Fibroblast of gingiva (primary cell): Measurements from ENCODE around the gene BLOC1S3.

ENCODE experiments used
- DNase-seq: peaks from one replicate; pipeline ENCODE4 v3.0.0-alpha.2; 2011; ENCODE audit warnings: low read depth

BLOC1S3 gene

GRCh38 chr19:45146251-45146650, 32.3 kb upstream of the BLOC1S3 start:
- no peak for DNase-seq

- DNase-seq, result no peak
These were observed 31.8 kb upstream of the BLOC1S3 start for GRCh38 chr19:45146741-45147205.

DNA sequence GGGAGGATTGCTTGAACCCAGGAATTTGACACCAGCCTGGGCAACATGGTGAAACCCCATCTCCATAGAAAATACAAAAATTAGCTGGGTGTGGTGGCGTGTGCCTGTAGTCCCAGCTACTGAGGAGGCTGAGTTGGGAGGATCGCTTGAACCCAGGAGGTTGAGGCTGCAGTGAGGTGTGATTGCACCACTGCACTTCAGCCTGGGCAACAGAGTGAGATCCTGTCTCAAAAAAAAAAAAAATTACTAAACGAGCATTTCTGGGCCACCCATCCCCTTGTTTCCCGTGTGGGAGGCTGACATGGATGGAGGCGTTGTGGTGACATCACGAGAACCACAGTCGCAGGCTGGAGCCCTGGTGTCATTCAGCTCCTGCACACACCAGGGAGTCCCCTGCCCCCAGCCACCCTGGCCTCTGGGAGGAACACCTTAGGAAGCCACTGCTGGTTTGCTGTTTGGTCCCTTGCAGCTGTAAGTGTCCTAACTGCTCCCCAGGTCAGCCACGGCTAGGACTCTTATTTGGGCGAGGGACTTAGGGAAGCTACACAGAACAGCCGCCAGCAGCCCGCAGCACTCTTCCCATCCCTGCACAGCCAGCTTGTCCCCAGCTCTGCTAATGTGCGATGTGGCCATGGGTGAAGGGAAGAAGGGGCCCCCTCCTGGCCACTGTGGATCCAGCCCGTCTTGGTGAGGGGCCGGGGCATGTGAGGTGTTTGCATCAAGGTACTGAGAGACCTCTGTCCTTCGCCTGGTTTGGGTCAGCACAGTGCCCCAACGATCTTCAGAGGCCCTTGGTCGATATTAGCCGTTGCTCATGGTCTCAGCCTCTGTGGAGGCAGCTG, 30.5 kb upstream of the BLOC1S3 start:
- DNase-seq, result no peak

GRCh38 chr19:45149129-45149528, 29.5 kb upstream of the BLOC1S3 start:
- no peak for DNase-seq

DNA sequence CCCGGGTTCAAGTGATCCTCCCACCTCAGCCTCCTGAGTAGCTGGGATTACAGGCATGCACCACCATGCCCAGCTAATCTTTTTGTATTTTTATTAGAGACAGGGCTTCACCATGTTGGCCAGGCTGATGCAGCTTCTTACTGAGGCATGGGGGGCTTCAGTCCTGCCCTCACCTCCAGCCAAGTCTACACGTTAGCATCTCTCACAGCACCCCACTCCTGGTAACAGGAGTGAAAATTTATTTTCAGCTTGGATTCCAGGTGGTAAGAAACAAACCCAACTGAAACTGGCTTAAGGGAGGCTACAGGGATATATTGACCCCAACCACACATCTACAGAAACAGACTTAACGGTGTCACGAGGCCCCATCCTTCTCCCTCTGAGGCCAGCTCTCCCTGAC, 28.4 kb upstream of the BLOC1S3 start:
- DNase-seq, result no peak

- no peak for DNase-seq
These were observed 27.8 kb upstream of the BLOC1S3 start for GRCh38 chr19:45150751-45151281.

DNA sequence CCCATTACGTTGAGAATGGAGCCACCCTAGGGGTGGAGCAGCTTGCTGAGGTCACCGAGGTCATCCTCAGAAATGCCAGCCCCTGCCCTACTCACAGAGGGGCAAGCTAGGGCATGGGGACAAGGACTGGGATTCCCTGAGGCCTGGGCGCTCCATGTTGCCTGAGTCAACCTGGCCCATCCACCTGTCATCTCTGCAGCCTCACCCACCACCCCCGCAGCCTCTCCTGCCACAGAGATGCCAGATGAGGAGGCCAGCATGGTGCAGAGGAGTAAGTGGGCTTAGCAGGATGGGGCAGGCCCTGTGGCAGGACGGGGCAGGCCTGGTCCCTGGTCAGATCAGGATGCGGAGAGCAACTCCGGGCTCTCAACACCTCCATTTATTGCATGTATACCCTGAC, 27.3 kb upstream of the BLOC1S3 start:
- no peak for DNase-seq

GRCh38 chr19:45151821-45152503, 26.6 kb upstream of the BLOC1S3 start:
- DNase-seq, result no peak

- DNase-seq, result peak; percentile 21
These were observed 25.9 kb upstream of the BLOC1S3 start for GRCh38 chr19:45152504-45153338.

DNA sequence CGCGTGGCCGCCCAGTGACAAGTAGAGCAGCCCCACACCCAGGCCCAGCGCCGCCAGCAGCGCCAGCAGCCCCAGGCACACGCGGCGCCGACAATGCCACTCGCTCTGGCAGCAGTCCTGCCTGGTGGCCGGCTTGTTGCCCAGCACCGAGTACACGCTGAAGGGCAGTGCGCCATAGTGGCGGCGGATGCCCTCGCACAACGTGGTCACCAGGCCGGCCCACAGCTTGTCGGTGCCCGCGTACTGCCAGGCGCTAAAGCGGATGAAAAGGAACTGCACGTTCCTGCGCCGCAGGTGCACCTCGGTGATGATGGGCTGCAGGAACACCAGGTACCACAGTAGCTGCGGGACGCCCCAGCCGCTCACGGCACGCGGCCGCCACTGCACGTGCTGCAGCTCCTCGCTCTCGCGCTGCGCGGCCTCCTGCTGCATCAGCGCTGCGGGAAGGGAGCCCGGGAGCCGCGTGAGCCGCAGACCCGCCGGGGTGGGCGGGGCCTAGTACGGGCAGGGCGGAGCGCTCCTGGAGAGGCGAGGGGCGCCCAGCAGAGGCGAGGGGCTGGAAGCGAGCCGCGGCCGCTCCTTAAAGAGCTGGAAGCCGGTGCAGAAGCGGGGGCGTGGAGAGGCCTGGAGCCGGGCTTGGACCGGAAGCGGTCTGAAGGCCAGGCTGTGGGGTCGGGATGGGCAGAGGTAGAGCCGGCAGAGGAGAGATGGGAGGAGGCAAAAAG, 25.1 kb upstream of the BLOC1S3 start:
- peak; percentile 19 for DNase-seq

DNA sequence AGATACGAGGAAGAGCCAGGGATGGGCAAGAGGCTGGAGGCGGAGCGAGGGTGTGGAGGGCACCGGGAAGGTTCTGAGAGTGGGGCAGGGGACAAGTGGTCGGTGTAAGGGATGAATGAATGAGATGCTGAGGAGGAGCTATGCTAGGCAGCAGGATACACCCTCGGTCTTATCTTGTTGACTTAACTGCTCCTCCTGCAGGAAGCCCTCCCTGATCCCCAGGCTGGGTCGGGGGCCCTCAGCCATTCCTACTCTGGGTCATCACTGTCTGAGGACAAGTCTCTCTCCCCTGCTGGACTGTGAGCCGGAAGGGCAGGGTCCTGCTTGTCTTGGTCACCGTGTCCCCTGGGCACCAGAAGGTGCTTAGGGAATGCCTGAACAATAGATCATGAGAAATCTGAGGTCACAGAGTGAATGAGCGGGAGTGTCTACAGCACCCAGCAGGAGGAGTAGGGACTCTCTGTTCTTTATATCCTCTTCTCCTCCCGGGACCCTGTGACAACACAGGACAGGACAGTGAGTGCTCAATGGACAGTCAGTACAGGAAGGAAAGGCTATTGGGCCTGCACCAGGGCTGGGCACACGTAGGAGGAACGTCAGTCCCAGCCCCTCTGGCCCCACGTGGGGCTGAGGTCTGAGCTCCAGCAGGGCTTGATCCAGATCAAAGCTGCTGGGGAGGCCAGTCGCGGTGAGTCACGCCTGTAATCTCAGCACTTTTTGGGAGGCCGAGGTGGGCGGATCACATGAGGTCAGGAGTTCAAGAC, 24.3 kb upstream of the BLOC1S3 start:
- DNase-seq, result peak; percentile 28

DNA sequence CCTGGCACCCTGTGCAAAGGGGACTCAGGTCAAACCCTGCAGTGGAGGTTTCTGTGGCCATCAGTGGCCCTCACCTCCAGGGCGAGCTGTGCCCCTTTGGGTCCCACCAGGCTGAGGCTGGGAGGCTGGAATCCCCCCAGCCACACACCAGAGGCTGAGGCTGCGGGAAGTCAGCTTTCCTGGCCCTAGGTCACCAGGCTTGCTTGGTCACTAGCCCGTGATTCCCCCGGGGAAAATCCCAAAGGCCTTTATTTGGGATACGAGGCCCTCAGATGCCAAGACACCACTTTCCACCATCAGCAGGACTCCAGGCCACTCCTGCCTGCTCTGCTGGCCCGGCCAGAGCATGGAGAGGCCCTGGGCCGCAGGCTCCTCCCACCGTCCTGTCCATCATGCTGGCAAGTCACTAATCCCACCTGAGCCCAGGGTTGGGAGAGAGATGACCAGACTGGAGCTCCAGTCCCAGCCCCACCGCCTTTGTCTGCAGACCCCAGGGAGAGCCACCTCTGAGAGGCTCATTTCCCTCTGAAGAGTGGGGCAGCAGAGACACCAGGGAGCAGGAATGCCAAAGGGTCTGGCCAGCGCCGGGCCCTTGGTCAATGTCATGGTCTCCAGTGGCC, 22.5 kb upstream of the BLOC1S3 start:
- DNase-seq, result no peak

DNA sequence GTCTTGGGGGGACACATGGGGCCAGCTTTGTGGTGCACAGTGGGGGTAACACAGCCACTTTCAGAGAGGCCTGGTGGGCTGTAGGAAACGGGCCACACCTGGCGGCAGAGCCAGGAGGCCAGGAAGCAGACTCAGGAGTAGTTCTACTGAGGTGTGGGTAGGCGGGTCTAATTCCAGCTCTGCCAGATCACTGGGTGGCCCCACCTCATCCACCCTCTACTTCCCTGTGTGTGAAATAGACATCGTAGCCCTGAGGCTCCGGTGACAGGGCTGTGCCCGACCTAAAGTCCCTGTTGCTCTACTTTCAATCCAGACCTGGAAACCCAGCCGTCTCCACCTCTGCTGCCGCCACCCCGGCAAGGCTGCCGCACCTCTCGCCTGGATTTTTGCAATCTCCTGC, 21.8 kb upstream of the BLOC1S3 start:
- DNase-seq, result no peak

DNA sequence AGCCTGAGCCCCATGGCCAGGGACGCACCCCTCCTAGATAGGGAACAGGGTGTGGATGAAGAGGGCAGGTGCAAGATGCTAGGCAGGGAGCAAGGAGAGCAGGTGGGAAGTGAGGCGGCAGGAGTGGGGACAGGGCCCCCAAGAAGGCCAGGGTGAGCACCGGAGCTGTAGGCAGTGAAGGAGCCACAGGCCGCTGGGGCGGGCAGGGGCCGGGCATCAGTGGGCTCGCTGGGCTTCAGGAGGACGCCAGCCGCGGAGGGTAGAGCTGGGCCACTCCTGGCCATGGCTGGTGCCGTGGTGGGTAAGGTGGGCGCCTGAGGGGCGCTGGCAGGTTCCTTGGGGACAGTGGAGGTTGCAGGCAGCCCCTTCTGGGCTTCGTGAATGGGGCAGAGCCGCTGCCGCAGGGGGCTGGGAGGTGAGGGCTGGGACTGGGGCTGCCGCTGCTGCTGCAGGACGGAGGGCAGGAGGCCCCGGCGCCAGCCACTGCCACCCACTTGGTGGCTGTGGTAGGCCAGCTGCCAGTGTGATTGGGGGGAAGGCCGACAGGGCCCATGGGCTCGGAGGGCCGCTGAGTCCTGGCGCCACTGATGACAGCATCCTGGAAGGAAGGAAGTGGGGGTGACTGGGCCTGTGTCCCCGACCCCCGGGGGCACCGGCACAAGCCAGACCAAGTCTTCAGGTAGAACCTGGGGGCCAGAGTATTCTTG, 19.9 kb upstream of the BLOC1S3 start:
- no peak for DNase-seq

DNA sequence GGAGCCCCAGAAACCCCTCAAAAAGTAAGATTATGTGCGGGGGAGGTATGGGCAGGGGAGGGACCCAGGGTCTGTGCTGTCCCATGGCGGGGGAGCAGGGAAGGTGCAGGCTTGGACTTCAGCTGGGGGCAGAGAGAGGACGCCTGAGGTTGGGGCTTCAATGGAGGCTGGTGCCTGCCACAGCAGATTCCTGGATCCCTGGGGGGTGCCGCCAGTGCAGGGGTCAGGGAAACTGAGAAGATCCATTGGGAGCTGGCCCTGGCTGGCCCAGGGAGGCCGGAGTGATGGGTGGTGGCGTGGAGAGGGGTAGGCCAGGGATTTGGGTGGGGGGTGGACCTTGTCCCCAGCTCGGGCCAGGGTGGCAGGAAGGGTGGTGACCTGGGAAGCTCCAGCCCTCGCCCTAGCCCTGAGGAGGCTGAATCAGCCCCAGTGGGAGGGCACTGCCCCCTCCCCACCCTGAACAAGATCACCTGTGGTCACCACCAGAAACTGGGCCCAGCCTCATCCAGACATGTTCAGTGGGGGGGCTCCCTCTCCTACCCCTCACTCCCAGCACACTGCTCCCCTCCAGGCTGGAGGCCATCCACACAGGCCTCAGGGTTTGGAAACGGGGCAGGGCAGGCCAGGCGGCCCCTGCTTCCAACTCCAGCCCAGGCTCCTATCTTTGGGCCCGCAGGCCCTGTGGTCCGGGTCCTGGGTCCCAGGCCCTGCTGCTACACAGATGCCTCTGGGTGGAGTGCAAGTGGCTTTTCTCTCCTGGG, 19.2 kb upstream of the BLOC1S3 start:
- DNase-seq, result no peak

DNA sequence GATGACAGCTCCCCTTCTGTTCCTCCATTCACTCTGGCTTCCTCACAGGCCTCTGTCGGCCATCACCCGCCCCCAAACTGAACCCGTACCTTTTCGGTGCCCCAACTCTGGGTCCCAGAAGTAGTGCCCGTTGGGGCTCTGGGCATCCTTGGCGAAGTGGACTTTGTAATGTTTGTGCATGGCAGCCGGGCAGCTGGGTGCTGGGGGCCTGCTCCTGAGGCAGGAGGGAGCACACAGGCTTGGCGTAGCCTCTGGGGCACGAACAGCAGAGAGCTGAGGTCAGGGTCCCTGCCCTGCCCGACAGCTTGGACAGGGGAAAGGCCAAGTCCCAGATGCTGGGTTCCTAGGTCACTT, 18.6 kb upstream of the BLOC1S3 start:
- no peak for DNase-seq

DNA sequence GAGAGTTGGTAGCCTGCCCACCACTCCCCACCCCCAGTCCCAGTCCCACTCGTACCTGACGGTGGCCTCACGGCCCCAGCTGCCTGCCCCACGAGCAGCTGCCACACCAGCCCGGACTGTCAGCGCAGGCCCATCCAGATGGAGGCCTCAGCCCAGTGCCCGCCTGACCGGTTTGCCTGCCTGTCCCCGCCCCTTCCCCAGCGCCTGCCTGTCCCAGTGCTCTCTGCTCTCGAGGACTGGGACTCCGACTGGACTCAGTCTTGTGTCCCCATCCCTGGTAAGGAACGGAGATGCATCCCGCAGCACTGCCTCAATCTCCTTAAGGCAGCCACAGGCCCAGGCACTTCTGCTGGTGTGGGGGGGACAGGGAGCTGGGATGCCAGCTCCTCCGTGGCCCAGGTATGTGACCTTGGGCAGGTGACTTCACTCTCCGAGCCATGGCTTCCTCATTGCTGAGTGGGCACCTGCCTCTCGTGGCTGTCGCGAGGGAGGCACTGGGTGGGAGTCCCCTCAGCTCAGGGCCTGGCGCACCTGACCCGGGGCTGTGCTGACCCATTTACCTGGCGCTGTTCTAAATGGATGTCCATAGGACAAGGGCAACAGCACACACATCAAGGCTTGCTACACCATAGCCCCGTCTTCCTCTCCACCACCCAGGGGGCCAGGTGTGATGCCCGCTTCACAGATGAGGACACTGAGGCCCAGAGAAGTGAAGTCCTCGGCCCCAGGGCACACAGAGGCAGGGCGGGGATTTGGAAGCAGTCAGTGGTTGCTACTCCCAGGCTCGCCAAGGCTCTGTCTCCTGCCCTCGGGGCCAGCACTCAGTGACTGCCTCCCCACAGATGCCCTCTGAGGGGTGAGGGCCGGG, 17.5 kb upstream of the BLOC1S3 start, which contains the start of gene NKPD1:
NKPD1 (minus strand) TSS at position 113 of the 868 bp plus-strand sequence. CDS start 832 bp downstream, outside the sequence.
- no peak for DNase-seq
